ENCODE data around the gene RCBTB1. TPM values are rescaled to one million over a fixed set of nuclear protein-coding genes. Genes with fewer than 3 reads are reported as not detected.

RCBTB1 gene
- total RNA-seq, 1 donor from 2014 or later, result 22.6 TPM

- no peaks in the 10 kb centered on the region for H3K27me3 Mint-ChIP-seq
- ATAC-seq (ENCODE audit: low read depth) (no peak), DNase-seq (no peak)
- intact Hi-C loops (cut with micrococcal nuclease), result loop anchor here (5.0 to 10.0 kb wide), 2 partner anchors 35 to 1222 kb away; partner anchors contain the start of gene RB1
- CTCF ChIA-PET, result no interaction called here
- H3K27ac Mint-ChIP-seq, result peak overlapping the region; percentile 66
- no peak for TF ChIP-seq CTCF (IDR thresholded peaks at IDR 0.05)
- H3K9me3 Mint-ChIP-seq, result no peaks in the 10 kb centered on the region
- POLR2A ChIA-PET, result no interaction called here
- H3K4me3 Mint-ChIP-seq, result no peak overlapping the region
- H3K4me1 Mint-ChIP-seq, result peaks cover 43% of the 10 kb centered on the region
- peaks cover 65% of the 10 kb centered on the region for H3K36me3 Mint-ChIP-seq (ENCODE audit: low read depth)
These were observed 58.2 kb downstream of the RCBTB1 start for GRCh38 chr13:49527123-49527522.

GRCh38 chr13:49524740-49525501, 60.4 kb downstream of the RCBTB1 start:
- Mint-ChIP-seq H3K4me1 (peaks cover 24% of the 10 kb centered on the region), H3K9me3 (no peaks in the 10 kb centered on the region), H3K27ac (no peak overlapping the region), H3K27me3 (no peaks in the 10 kb centered on the region), H3K36me3 (ENCODE audit: low read depth) (peaks cover 69% of the 10 kb centered on the region), H3K4me3 (no peak overlapping the region)
- ATAC-seq (ENCODE audit: low read depth), result no peak
- ChIA-PET CTCF (no interaction called here), POLR2A (interaction anchor here (0.7 to 1.1 kb wide), 2 partner anchors 81 to 120 kb away, joined by 3 to 5 read pairs; partner anchors contain the start of genes CAB39L and SETDB2)
- DNase-seq, result no peak
- no peak for TF ChIP-seq CTCF (IDR thresholded peaks at IDR 0.05)
- intact Hi-C loops (cut with micrococcal nuclease), result loop anchor here (5.0 to 10.0 kb wide), 2 partner anchors 37 to 1220 kb away; partner anchors contain the start of gene RB1

GRCh38 chr13:49521224-49521623, 64.1 kb downstream of the RCBTB1 start:
- no peak for ATAC-seq (ENCODE audit: low read depth)
- intact Hi-C loops (cut with micrococcal nuclease), result loop anchor here (2.0 to 10.0 kb wide), 2 partner anchors 14 to 1216 kb away; partner anchors contain the start of gene RB1
- TF ChIP-seq CTCF (IDR thresholded peaks at IDR 0.05), result no peak
- Mint-ChIP-seq H3K4me3 (no peak overlapping the region), H3K27me3 (no peaks in the 10 kb centered on the region), H3K27ac (no peak overlapping the region), H3K9me3 (no peaks in the 10 kb centered on the region), H3K4me1 (peaks cover 4% of the 10 kb centered on the region), H3K36me3 (ENCODE audit: low read depth) (peaks cover 73% of the 10 kb centered on the region)
- DNase-seq, result no peak
- CTCF ChIA-PET, result interaction anchor here (1.0 kb wide), 1 partner anchor 9 kb away, joined by 3 read pairs; no protein-coding TSS in a partner anchor
- POLR2A ChIA-PET, result no interaction called here

GRCh38 chr13:49517461-49517860, 67.9 kb downstream of the RCBTB1 start:
- H3K27me3 Mint-ChIP-seq, result no peaks in the 10 kb centered on the region
- no peak overlapping the region for H3K4me3 Mint-ChIP-seq
- peaks cover 4% of the 10 kb centered on the region for H3K4me1 Mint-ChIP-seq
- no peak overlapping the region for H3K27ac Mint-ChIP-seq
- TF ChIP-seq CTCF (IDR thresholded peaks at IDR 0.05), result no peak
- intact Hi-C loops (cut with micrococcal nuclease), result loop anchor here (1.0 kb wide), 1 partner anchor 216 kb away; no protein-coding TSS in a partner anchor
- CTCF ChIA-PET, result no interaction called here
- H3K9me3 Mint-ChIP-seq, result no peaks in the 10 kb centered on the region
- no peak for ATAC-seq (ENCODE audit: low read depth)
- POLR2A ChIA-PET, result no interaction called here
- peaks cover 85% of the 10 kb centered on the region for H3K36me3 Mint-ChIP-seq (ENCODE audit: low read depth)
- no peak for DNase-seq

- H3K27ac Mint-ChIP-seq, result no peak overlapping the region
- no peak for DNase-seq
- POLR2A ChIA-PET, result interaction anchor here (1.3 kb wide), 1 partner anchor 12 kb away, joined by 6 read pairs; no protein-coding TSS in a partner anchor
- no peak for TF ChIP-seq CTCF (IDR thresholded peaks at IDR 0.05)
- H3K4me3 Mint-ChIP-seq, result no peak overlapping the region
- CTCF ChIA-PET, result interaction anchor here (0.8 kb wide), 1 partner anchor 218 kb away, joined by 3 read pairs; no protein-coding TSS in a partner anchor
- H3K9me3 Mint-ChIP-seq, result no peaks in the 10 kb centered on the region
- intact Hi-C loops (cut with micrococcal nuclease), result no loop called here
- no peaks in the 10 kb centered on the region for H3K4me1 Mint-ChIP-seq
- no peaks in the 10 kb centered on the region for H3K27me3 Mint-ChIP-seq
- H3K36me3 Mint-ChIP-seq (ENCODE audit: low read depth), result peaks cover 89% of the 10 kb centered on the region
- no peak for ATAC-seq (ENCODE audit: low read depth)
These were observed 68.9 kb downstream of the RCBTB1 start for GRCh38 chr13:49516467-49516866.
